H1 (cell line): ENCODE data around the gene VSIG10L2. TPM values are rescaled to one million over a fixed set of nuclear protein-coding genes. Genes with fewer than 3 reads are reported as not detected.

Experiments
- CHD1 ChIP-seq: IDR thresholded peaks from 2 replicates; pipeline ENCODE4 v1.6.1; 2012; ENCODE audit warnings: low read depth, low read length, improper control_type of control experiment
- CREB1 ChIP-seq: IDR thresholded peaks from 2 replicates; pipeline ENCODE4 v1.6.1; 2012; ENCODE audit warnings: inconsistent platforms
- EP300 ChIP-seq, 2 experiments: IDR thresholded peaks; 1 replicate in 1 of 2; 2 replicates in 1 of 2; pipeline ENCODE4 v1.6.1; 2011 to 2012; ENCODE audit warnings: low read depth in 2 of 2, low read length in 2 of 2, mild to moderate bottlenecking in 2 of 2, borderline replicate concordance in 1 of 2, inconsistent platforms in 1 of 2, moderate library complexity in 1 of 2
- KDM4A ChIP-seq: IDR thresholded peaks from one replicate; pipeline ENCODE4 v1.7.1; 2012; ENCODE audit warnings: low read depth, mild to moderate bottlenecking, moderate library complexity, low read length, inconsistent platforms; ENCODE audit not compliant: severe bottlenecking
- POLR2AphosphoS5 ChIP-seq: IDR thresholded peaks from 2 replicates; pipeline ENCODE4 v1.6.1; 2011; ENCODE audit warnings: low read depth, low read length
- POU5F1 ChIP-seq: IDR thresholded peaks from 2 replicates; pipeline ENCODE4 v1.6.1; 2011; ENCODE audit warnings: low read depth, mild to moderate bottlenecking, low read length, moderate library complexity
- SP2 ChIP-seq: IDR thresholded peaks from 2 replicates; pipeline ENCODE4 v1.6.1; 2012; ENCODE audit warnings: mild to moderate bottlenecking, low read length, inconsistent platforms
- SP4 ChIP-seq: IDR thresholded peaks from 2 replicates; pipeline ENCODE4 v1.6.1; 2012; ENCODE audit warnings: low read length, inconsistent platforms
- TEAD4 ChIP-seq: IDR thresholded peaks from 2 replicates; pipeline ENCODE4 v1.6.1; 2012; ENCODE audit warnings: low read depth, low read length, inconsistent platforms, mixed read lengths
- polyA plus RNA-seq, 7 experiments: library from polyadenylated mRNA; depleted of rRNA in 3 of 7; stranded (reverse) in 5 of 7; unstranded in 2 of 7; fragments of >200 nt in 5 of 7; fragments of 200-250 nt in 2 of 7; gene quantifications; 1 replicate in 5 of 7; 2 replicates in 1 of 7; 4 replicates in 1 of 7; pipeline versions ENCODE4 v1.2.1 to v1.2.3, GENCODE V29; 2011 to 2013; ENCODE audit warnings: missing spikeins in 2 of 7, mixed read lengths in 2 of 7
- total RNA-seq: library from RNA; stranded (reverse); fragmentation: NEBNext Ultra II Directional; extraction: Animal tissue kit (Norgen Biotek cat#: 25700); gene quantifications from 2 replicates; pipeline ENCODE4 v1.2.1, GENCODE V29; 2021
- TF ChIP-seq, protein P1 (sequence below): fragments of 300-600 bp; sonication (generic); IDR thresholded peaks from 2 replicates; pipeline ENCODE4 v1.7.1; 2012; ENCODE audit warnings: low read length, moderate library complexity, mild to moderate bottlenecking, inconsistent platforms; ENCODE audit not compliant: insufficient replicate concordance

VSIG10L2 gene
- total and polyA plus RNA-seq, 2 of the 8 experiments (the other 6 are each of a cell fraction or from before 2014, with no cell fraction given), result not detected

GRCh38 chr11:125903711-125904659 is 41.9 kb upstream of the VSIG10L2 start, which contains the start of gene DDX25 (continued):
- TF ChIP-seq, protein P1, sequence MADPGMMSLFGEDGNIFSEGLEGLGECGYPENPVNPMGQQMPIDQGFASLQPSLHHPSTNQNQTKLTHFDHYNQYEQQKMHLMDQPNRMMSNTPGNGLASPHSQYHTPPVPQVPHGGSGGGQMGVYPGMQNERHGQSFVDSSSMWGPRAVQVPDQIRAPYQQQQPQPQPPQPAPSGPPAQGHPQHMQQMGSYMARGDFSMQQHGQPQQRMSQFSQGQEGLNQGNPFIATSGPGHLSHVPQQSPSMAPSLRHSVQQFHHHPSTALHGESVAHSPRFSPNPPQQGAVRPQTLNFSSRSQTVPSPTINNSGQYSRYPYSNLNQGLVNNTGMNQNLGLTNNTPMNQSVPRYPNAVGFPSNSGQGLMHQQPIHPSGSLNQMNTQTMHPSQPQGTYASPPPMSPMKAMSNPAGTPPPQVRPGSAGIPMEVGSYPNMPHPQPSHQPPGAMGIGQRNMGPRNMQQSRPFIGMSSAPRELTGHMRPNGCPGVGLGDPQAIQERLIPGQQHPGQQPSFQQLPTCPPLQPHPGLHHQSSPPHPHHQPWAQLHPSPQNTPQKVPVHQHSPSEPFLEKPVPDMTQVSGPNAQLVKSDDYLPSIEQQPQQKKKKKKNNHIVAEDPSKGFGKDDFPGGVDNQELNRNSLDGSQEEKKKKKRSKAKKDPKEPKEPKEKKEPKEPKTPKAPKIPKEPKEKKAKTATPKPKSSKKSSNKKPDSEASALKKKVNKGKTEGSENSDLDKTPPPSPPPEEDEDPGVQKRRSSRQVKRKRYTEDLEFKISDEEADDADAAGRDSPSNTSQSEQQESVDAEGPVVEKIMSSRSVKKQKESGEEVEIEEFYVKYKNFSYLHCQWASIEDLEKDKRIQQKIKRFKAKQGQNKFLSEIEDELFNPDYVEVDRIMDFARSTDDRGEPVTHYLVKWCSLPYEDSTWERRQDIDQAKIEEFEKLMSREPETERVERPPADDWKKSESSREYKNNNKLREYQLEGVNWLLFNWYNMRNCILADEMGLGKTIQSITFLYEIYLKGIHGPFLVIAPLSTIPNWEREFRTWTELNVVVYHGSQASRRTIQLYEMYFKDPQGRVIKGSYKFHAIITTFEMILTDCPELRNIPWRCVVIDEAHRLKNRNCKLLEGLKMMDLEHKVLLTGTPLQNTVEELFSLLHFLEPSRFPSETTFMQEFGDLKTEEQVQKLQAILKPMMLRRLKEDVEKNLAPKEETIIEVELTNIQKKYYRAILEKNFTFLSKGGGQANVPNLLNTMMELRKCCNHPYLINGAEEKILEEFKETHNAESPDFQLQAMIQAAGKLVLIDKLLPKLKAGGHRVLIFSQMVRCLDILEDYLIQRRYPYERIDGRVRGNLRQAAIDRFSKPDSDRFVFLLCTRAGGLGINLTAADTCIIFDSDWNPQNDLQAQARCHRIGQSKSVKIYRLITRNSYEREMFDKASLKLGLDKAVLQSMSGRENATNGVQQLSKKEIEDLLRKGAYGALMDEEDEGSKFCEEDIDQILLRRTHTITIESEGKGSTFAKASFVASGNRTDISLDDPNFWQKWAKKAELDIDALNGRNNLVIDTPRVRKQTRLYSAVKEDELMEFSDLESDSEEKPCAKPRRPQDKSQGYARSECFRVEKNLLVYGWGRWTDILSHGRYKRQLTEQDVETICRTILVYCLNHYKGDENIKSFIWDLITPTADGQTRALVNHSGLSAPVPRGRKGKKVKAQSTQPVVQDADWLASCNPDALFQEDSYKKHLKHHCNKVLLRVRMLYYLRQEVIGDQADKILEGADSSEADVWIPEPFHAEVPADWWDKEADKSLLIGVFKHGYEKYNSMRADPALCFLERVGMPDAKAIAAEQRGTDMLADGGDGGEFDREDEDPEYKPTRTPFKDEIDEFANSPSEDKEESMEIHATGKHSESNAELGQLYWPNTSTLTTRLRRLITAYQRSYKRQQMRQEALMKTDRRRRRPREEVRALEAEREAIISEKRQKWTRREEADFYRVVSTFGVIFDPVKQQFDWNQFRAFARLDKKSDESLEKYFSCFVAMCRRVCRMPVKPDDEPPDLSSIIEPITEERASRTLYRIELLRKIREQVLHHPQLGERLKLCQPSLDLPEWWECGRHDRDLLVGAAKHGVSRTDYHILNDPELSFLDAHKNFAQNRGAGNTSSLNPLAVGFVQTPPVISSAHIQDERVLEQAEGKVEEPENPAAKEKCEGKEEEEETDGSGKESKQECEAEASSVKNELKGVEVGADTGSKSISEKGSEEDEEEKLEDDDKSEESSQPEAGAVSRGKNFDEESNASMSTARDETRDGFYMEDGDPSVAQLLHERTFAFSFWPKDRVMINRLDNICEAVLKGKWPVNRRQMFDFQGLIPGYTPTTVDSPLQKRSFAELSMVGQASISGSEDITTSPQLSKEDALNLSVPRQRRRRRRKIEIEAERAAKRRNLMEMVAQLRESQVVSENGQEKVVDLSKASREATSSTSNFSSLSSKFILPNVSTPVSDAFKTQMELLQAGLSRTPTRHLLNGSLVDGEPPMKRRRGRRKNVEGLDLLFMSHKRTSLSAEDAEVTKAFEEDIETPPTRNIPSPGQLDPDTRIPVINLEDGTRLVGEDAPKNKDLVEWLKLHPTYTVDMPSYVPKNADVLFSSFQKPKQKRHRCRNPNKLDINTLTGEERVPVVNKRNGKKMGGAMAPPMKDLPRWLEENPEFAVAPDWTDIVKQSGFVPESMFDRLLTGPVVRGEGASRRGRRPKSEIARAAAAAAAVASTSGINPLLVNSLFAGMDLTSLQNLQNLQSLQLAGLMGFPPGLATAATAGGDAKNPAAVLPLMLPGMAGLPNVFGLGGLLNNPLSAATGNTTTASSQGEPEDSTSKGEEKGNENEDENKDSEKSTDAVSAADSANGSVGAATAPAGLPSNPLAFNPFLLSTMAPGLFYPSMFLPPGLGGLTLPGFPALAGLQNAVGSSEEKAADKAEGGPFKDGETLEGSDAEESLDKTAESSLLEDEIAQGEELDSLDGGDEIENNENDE, result no peak
- 0 out of 3 replicates have a peak, but pooled peaks of 1 of the 2 experiments have one; percentile 2 for TF ChIP-seq EP300 (IDR thresholded peaks at IDR 0.05; ENCODE audit: borderline replicate concordance in 1 of 2, low read depth in 2 of 2, low read length in 2 of 2)
- TF ChIP-seq CREB1, result peak; percentile 74
- no peak for TF ChIP-seq SP2
- no peak for TF ChIP-seq SP4
- no peak for TF ChIP-seq POLR2AphosphoS5
- TF ChIP-seq KDM4A, result peak; percentile 93
- TF ChIP-seq CHD1, result no peak
- no peak for TF ChIP-seq TEAD4
- no peak for TF ChIP-seq POU5F1
